Colonic mucosa (tissue), 4 donors: ENCODE results near the gene EXOC3L4. TPM values are rescaled to one million over a fixed set of nuclear protein-coding genes. Genes with fewer than 3 reads are reported as not detected.
A peak's percentile ranks its signal among the peaks of the same experiment; 100 is the strongest.

ENCODE experiments used
- DNase-seq: peaks from one replicate; pipeline ENCODE4 v3.0.0-alpha.2; 2020
- H3K27ac ChIP-seq: fragments of 200-600 bp; one replicate; pipeline ENCODE4 v1.8.0; 2021
- H3K27me3 ChIP-seq: fragments of 200-600 bp; one replicate; pipeline ENCODE4 v1.8.0; 2021
- H3K36me3 ChIP-seq: fragments of 200-600 bp; one replicate; pipeline ENCODE4 v1.8.0; 2021
- H3K4me1 ChIP-seq: fragments of 200-600 bp; one replicate; pipeline ENCODE4 v1.8.0; 2021; ENCODE audit warnings: mild to moderate bottlenecking
- H3K4me3 ChIP-seq: fragments of 200-600 bp; one replicate; pipeline ENCODE4 v1.8.0; 2021
- H3K9ac ChIP-seq, 2 donors: one replicate each; pipeline ENCODE4 v1.7.0; 2013; ENCODE audit warnings: control low read depth in 2 of 2, low read depth in 2 of 2, low read length in 2 of 2
- H3K9me3 ChIP-seq: fragments of 200-600 bp; one replicate; pipeline ENCODE4 v1.8.0; 2021
- CTCF ChIP-seq: fragments of 200-600 bp; IDR thresholded peaks from one replicate; pipeline ENCODE4 v1.8.0; 2022; ENCODE audit warnings: antibody characterized with exemption, mild to moderate bottlenecking
- intact Hi-C: fragments of 100-400 bp; cut with DNase I; formaldehyde crosslinking; loops from one replicate; pipeline ENCODE4 v1.14.1; 2022
- total RNA-seq, 2 donors: library from RNA; stranded (reverse); fragmentation: NEBNext Ultra II Directional in 1 of 2; extraction: Animal tissue kit (Norgen Biotek cat#: 25700) in 1 of 2; gene quantifications; one replicate each; pipeline ENCODE4 v1.2.1, GENCODE V29; 2021
- donor health status: healthy.
- donor health status: DM: no; HTN: no; CAD: no.
- donor health status: DM: no; HTN: no; CAD: no.

EXOC3L4 gene
- total RNA-seq, 2 donors from 2014 or later: 11.3 to 15.6 TPM

- Histone ChIP-seq H3K9ac (peak overlapping the region; percentile 5 to 24), H3K4me3 (no peak overlapping the region), H3K36me3 (no peaks in the 10 kb centered on the region), H3K27me3 (peaks cover 4% of the 10 kb centered on the region), H3K4me1 (peaks cover 20% of the 10 kb centered on the region), H3K9me3 (no peaks in the 10 kb centered on the region), H3K27ac (no peak overlapping the region)
- no peak for TF ChIP-seq CTCF
- intact Hi-C loops: no loop called here
- DNase-seq: no peak
Measured at GRCh38 chr14:103090481-103091020, 4.0 kb upstream of the EXOC3L4 start.

GRCh38 chr14:103091041-103091882, 3.3 kb upstream of the EXOC3L4 start:
- Histone ChIP-seq H3K36me3 (no peaks in the 10 kb centered on the region), H3K27me3 (no peaks in the 10 kb centered on the region), H3K9me3 (no peaks in the 10 kb centered on the region), H3K4me3 (peak overlapping the region; percentile 48), H3K4me1 (peaks cover 20% of the 10 kb centered on the region), H3K27ac (no peak overlapping the region), H3K9ac (peak overlapping the region; percentile 51 to 54)
- intact Hi-C loops: no loop called here
- DNase-seq: peak; percentile 82
- TF ChIP-seq CTCF: peak; percentile 52

- no peak for TF ChIP-seq CTCF
- DNase-seq: no peak
- no peaks in the 10 kb centered on the region for H3K36me3 ChIP-seq
- peak overlapping the region; percentile 48 for H3K4me3 ChIP-seq
- intact Hi-C loops: no loop called here
- no peaks in the 10 kb centered on the region for H3K27me3 ChIP-seq
- peak overlapping the region; percentile 51 to 54 for H3K9ac ChIP-seq
- no peak overlapping the region for H3K27ac ChIP-seq
- no peaks in the 10 kb centered on the region for H3K9me3 ChIP-seq
- H3K4me1 ChIP-seq: peaks cover 20% of the 10 kb centered on the region
Measured at GRCh38 chr14:103091883-103092222, 2.7 kb upstream of the EXOC3L4 start.

- H3K27me3 ChIP-seq: no peaks in the 10 kb centered on the region
- intact Hi-C loops: no loop called here
- H3K4me3 ChIP-seq: peak overlapping the region; percentile 24
- H3K4me1 ChIP-seq: peaks cover 20% of the 10 kb centered on the region
- peak overlapping the region; percentile 54 to 82 for H3K9ac ChIP-seq
- H3K36me3 ChIP-seq: no peaks in the 10 kb centered on the region
- H3K27ac ChIP-seq: peak overlapping the region; percentile 81
- H3K9me3 ChIP-seq: no peaks in the 10 kb centered on the region
- no peak for DNase-seq
- TF ChIP-seq CTCF: no peak
Measured at GRCh38 chr14:103093856-103094405, 594 bp upstream of the EXOC3L4 start.

GRCh38 chr14:103095210-103095778, 769 bp downstream of the EXOC3L4 start:
- H3K9me3 ChIP-seq: no peaks in the 10 kb centered on the region
- TF ChIP-seq CTCF: no peak
- intact Hi-C loops: no loop called here
- H3K9ac ChIP-seq: peak overlapping the region; percentile 76 to 82
- H3K27ac ChIP-seq: peak overlapping the region; percentile 81
- H3K4me3 ChIP-seq: peak overlapping the region; percentile 24
- DNase-seq: peak; percentile 74
- peaks cover 20% of the 10 kb centered on the region for H3K4me1 ChIP-seq
- H3K27me3 ChIP-seq: no peaks in the 10 kb centered on the region
- no peaks in the 10 kb centered on the region for H3K36me3 ChIP-seq
